Measurements from ENCODE around the gene FRAS1.

DNA sequence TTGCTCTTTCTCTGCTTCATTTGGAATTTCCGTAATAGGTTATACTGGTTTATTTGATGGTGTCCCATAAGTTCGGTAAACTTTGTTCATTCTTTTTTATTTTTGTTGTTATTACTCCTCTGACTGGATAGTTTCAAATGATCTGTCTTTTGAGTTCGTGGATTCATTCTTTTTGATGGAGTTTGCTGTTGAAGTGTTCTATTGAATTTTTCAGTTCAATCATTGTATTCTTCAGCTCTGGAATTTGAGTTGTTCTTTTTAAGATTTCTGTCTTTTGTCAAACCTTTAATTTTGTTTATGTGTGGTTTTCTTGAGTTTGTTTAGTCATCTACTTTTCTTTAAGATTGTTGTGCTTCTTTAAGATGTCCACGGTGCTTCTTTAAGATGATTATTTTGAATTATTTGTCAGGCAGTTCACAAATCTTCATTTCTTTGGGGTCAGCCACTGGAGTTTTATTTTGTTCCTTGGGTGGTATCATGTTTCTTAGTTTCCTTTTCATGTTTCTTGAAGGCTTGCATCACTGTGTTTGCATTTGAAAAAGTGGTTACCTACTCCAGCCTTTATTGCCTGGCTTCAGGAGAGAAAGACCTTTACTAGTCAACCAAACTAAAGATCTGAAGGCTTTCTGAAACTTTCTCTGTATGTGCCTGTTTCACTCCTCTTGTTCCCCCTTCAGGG lies 339.6 kb downstream of the FRAS1 start:
- TF ChIP-seq POLR2A (IDR thresholded peaks at IDR 0.05), result no peak
- TF ChIP-seq CTCF (IDR thresholded peaks at IDR 0.05), result no peak

Data from right lobe of liver (tissue), 4 donors.